ENCODE measurements around the gene PRRT3. TPM values are rescaled to one million over a fixed set of nuclear protein-coding genes. Genes with fewer than 3 reads are reported as not detected.

PRRT3 gene
- total RNA-seq, 1 experiment from 2014 or later, result 0.90 TPM

DNA sequence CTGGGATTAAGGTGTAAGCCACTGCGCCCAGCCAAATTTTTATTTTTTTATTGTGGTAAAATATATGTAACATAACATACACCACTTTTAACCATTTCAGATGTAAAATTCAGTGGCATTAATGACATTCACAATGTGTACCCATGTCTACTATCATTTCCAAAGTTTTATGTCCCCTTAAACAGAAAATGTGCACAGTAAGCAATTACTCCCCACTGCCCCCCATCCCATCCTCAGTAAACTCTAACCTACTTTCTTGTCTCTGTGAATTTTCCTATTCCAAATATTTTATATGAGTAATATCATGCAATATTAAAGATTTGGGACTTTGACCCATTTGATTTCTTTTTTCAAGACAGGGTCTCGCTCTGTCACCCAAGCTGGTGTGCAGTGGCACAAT is 14.6 kb upstream of the PRRT3 start:
- no peak for DNase-seq
- CTCF ChIA-PET, result no interaction called here
- no TSS peak for BruUV-seq (replicated peaks)
- H3K9me3 ChIP-seq (ENCODE audit: insufficient read depth, low read depth), result no peaks in the 10 kb centered on the region
- no peaks in the 10 kb centered on the region for H4K20me1 ChIP-seq (ENCODE audit: insufficient read depth)
- TF ChIP-seq EZH2 (IDR thresholded peaks at IDR 0.05; ENCODE audit: low read depth), result no peak
- TF ChIP-seq, protein P1, sequence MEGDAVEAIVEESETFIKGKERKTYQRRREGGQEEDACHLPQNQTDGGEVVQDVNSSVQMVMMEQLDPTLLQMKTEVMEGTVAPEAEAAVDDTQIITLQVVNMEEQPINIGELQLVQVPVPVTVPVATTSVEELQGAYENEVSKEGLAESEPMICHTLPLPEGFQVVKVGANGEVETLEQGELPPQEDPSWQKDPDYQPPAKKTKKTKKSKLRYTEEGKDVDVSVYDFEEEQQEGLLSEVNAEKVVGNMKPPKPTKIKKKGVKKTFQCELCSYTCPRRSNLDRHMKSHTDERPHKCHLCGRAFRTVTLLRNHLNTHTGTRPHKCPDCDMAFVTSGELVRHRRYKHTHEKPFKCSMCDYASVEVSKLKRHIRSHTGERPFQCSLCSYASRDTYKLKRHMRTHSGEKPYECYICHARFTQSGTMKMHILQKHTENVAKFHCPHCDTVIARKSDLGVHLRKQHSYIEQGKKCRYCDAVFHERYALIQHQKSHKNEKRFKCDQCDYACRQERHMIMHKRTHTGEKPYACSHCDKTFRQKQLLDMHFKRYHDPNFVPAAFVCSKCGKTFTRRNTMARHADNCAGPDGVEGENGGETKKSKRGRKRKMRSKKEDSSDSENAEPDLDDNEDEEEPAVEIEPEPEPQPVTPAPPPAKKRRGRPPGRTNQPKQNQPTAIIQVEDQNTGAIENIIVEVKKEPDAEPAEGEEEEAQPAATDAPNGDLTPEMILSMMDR (conservative IDR thresholded peaks at IDR 0.05), result no peak
- H3K9me2 ChIP-seq (ENCODE audit: insufficient read depth), result no peaks in the 10 kb centered on the region; the same call in 1 of the 2 replicates
- H3K79me2 ChIP-seq (ENCODE audit: low read depth), result no peaks in the 10 kb centered on the region
- H3F3A ChIP-seq (ENCODE audit: insufficient read depth, low read depth), result peaks cover 42% of the 10 kb centered on the region
- H3K4me1 ChIP-seq (replicated peaks; ENCODE audit: insufficient read depth), result peaks cover 30% of the 10 kb centered on the region
- peaks cover 38% of the 10 kb centered on the region for H3K36me3 ChIP-seq (ENCODE audit: low read depth)
- POLR2A ChIA-PET (ENCODE audit: unreplicated experiment), result no interaction called here
- H3K4me3 ChIP-seq, result no peak overlapping the region
- H2AFZ ChIP-seq, result no peak overlapping the region
- no peak overlapping the region for H3K27ac ChIP-seq
- H3K4me2 ChIP-seq, result no peak overlapping the region
- no peaks in the 10 kb centered on the region for H3K27me3 ChIP-seq (ENCODE audit: insufficient read depth, low read depth)
- intact Hi-C loops (cut with micrococcal nuclease; ENCODE audit: unreplicated experiment), result no loop called here

DNA sequence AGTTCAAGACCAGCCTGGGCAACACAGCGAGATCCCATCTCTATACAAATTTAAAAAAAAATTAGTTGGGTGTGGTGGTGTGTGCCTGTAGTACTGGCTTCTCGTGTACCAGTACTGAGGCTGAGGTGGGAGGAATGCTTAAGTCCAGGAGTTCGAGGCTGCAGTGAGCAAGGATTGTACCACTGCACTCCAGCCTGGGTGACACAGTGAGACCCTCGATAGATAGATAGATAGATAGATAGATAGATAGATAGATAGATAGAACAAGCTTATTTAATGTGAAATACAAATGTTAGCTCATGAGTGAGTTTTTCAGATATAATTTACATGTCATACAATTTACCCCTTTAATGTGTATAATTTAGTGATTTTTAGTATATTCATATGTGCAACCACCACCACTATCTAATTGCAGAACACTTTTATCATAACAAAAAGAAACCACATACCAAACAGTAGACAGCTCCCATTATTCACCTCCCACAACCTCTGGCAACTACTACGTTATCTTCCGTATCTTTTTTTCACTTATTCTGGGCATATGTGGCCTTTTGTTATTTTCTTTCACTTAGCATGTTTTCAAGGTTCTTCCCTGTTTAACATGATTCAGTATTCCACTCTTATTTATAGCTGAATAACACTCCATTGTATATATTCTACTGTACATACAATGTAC is 13.1 kb upstream of the PRRT3 start:
- TF ChIP-seq, protein P1 (conservative IDR thresholded peaks at IDR 0.05), result no peak
- no peak for TF ChIP-seq EZH2 (IDR thresholded peaks at IDR 0.05; ENCODE audit: low read depth)
- ChIA-PET POLR2A (ENCODE audit: unreplicated experiment) (interaction anchor here (0.6 to 0.8 kb wide), 2 partner anchors 59 to 81 kb away, joined by 3 to 4 read pairs; no protein-coding TSS in a partner anchor), CTCF (interaction anchor here (0.6 kb wide), 4 partner anchors 19 to 233 kb away, joined by 3 to 4 read pairs (median 4); no protein-coding TSS in a partner anchor)
- no peak overlapping the region for H2AFZ ChIP-seq
- H3K9me3 ChIP-seq (ENCODE audit: insufficient read depth, low read depth), result no peaks in the 10 kb centered on the region
- no peaks in the 10 kb centered on the region for H3K79me2 ChIP-seq (ENCODE audit: low read depth)
- H3K4me2 ChIP-seq, result no peak overlapping the region
- peaks cover 32% of the 10 kb centered on the region for H3F3A ChIP-seq (ENCODE audit: insufficient read depth, low read depth)
- intact Hi-C loops (cut with micrococcal nuclease; ENCODE audit: unreplicated experiment), result no loop called here
- no peaks in the 10 kb centered on the region for H4K20me1 ChIP-seq (ENCODE audit: insufficient read depth)
- H3K4me3 ChIP-seq, result no peak overlapping the region
- BruUV-seq (replicated peaks), result no TSS peak
- H3K9me2 ChIP-seq (ENCODE audit: insufficient read depth), result no peaks in the 10 kb centered on the region; the same call in 1 of the 2 replicates
- DNase-seq, result no peak
- peaks cover 28% of the 10 kb centered on the region for H3K36me3 ChIP-seq (ENCODE audit: low read depth)
- H3K27ac ChIP-seq, result no peak overlapping the region
- H3K4me1 ChIP-seq (replicated peaks; ENCODE audit: insufficient read depth), result peaks cover 15% of the 10 kb centered on the region
- H3K27me3 ChIP-seq (ENCODE audit: insufficient read depth, low read depth), result no peaks in the 10 kb centered on the region

DNA sequence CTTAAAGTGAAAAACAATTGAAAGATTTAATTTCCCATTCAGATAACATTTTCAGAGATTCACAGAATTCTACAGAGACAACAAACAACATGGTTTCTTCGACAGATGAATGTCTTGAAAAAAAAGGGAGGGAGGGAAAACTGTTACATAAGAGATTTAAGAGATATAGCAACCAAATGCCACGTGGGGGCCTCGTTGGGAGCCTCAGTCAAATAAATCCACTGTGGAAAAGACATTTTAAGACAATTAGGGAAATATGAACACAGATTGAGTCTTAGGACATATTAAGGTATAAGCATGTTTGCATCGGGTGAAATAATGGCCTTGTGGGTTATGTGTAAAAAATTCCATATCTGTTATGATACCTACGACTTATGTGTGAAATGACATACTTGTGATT is 5.0 kb upstream of the PRRT3 start:
- intact Hi-C loops (cut with micrococcal nuclease; ENCODE audit: unreplicated experiment), result no loop called here
- H3F3A ChIP-seq (ENCODE audit: insufficient read depth, low read depth), result peaks cover 26% of the 10 kb centered on the region; the same call in 1 of the 2 replicates
- TF ChIP-seq EZH2 (IDR thresholded peaks at IDR 0.05; ENCODE audit: low read depth), result no peak
- TF ChIP-seq, protein P1 (conservative IDR thresholded peaks at IDR 0.05), result no peak
- H3K36me3 ChIP-seq (ENCODE audit: low read depth), result no peaks in the 10 kb centered on the region
- H3K9me3 ChIP-seq (ENCODE audit: insufficient read depth, low read depth), result no peaks in the 10 kb centered on the region
- H3K4me1 ChIP-seq (replicated peaks; ENCODE audit: insufficient read depth), result peaks cover 14% of the 10 kb centered on the region
- H3K4me3 ChIP-seq, result no peak overlapping the region
- ChIA-PET POLR2A (ENCODE audit: unreplicated experiment) (no interaction called here), CTCF (no interaction called here)
- H3K27ac ChIP-seq, result no peak overlapping the region
- H3K4me2 ChIP-seq, result no peak overlapping the region
- no peaks in the 10 kb centered on the region for H3K79me2 ChIP-seq (ENCODE audit: low read depth)
- H2AFZ ChIP-seq, result no peak overlapping the region
- no peaks in the 10 kb centered on the region for H3K9me2 ChIP-seq (ENCODE audit: insufficient read depth)
- no peaks in the 10 kb centered on the region for H3K27me3 ChIP-seq (ENCODE audit: insufficient read depth, low read depth)
- H4K20me1 ChIP-seq (ENCODE audit: insufficient read depth), result no peaks in the 10 kb centered on the region
- no peak for DNase-seq
- BruUV-seq (replicated peaks), result no TSS peak

Data from PC-9 (cell line).